Motor neuron (in vitro differentiated cells): Measurements from ENCODE around the gene STK35. TPM values are rescaled to one million over a fixed set of nuclear protein-coding genes. Genes with fewer than 3 reads are reported as not detected.
"Not testable (repeated sequence)": the region's sequence is repeated elsewhere in the genome, so short reads cannot be mapped to it uniquely, and the experiment has no call there.

Experiments used
- ATAC-seq, 8 experiments: fragments of 200-7000 bp; cut with Tn5 transposase; replicated peaks in 6 of 8; 2 replicates each; pipeline ENCODE4 v1.8.0; 2021; ENCODE audit warnings: mild to moderate bottlenecking in 8 of 8, moderate library complexity in 8 of 8
- H3K27ac ChIP-seq, 2 donors: fragments of 250-450 bp; sonication (Bioruptor Pico); 2 replicates each; pipeline ENCODE4 v1.9.0; 2021; ENCODE audit warnings: antibody characterized with exemption in 2 of 2, mild to moderate bottlenecking in 2 of 2, moderate library complexity in 1 of 2
- H3K4me1 ChIP-seq, 2 donors: fragments of 250-450 bp; sonication (Bioruptor Pico); replicated peaks in 1 of 2; 2 replicates each; pipeline ENCODE4 v1.6.1; 2021; ENCODE audit warnings: antibody characterized with exemption in 2 of 2, mild to moderate bottlenecking in 2 of 2, moderate library complexity in 1 of 2
- H3K4me3 ChIP-seq, 5 donors: fragments of 250-450 bp; sonication (Bioruptor Pico); 2 replicates each; pipeline ENCODE4 v1.9.0; 2021; ENCODE audit warnings: antibody characterized with exemption in 5 of 5, mild to moderate bottlenecking in 5 of 5, moderate library complexity in 4 of 5
- WGBS, 10 experiments: fragments of 450-650 bp; shearing (Covaris generic); methylation state at CpG; one replicate each; pipeline ENCODE4 v1.0.0; 2022; 5-methylcytosine and 5-hydroxymethylcytosine counted together
- in situ Hi-C, 9 experiments: fragments of 400-800 bp; cut with MboI; loops; one replicate each; pipeline ENCODE4 v1.15.0; 2021; ENCODE audit warnings: low sequenced_read_pairs in 9 of 9, low pct_unique_long_range_greater_than_20kb in 2 of 9; ENCODE audit not compliant: unreplicated experiment in 9 of 9
- total RNA-seq, 8 experiments: library from RNA; unstranded; fragments of 300-600 nt; gene quantifications; 2 replicates each; pipeline versions ENCODE4 v1.2.3 to v1.2.4, GENCODE V29; 2022

Gene STK35
- total RNA-seq, 8 experiments from 2014 or later = 7.1 to 14.4 (median 11.1) TPM

GRCh38 chr20:2170404-2170803 lies 68.8 kb downstream of the STK35 start:
- in situ Hi-C loops = loop anchor here in 5 of 9 experiments (25.0 kb wide), 3 partner anchors 183 to 408 kb away; partner anchors contain the start of gene PDYN (in 3 of the 5)
- peak in 3 of 8 experiments; percentile 26 to 83 (median 65) for ATAC-seq
- Histone ChIP-seq H3K27ac (no peak overlapping the region), H3K4me3 (no peak overlapping the region), H3K4me1 (no peaks in the 10 kb centered on the region)
- whole genome bisulfite sequencing, 10 experiments = 83 to 88% methylated on average over 1 to 3 of the region's 3 CpGs; no CpG with 5 or more reads in 8 of the 10 experiments

DNA sequence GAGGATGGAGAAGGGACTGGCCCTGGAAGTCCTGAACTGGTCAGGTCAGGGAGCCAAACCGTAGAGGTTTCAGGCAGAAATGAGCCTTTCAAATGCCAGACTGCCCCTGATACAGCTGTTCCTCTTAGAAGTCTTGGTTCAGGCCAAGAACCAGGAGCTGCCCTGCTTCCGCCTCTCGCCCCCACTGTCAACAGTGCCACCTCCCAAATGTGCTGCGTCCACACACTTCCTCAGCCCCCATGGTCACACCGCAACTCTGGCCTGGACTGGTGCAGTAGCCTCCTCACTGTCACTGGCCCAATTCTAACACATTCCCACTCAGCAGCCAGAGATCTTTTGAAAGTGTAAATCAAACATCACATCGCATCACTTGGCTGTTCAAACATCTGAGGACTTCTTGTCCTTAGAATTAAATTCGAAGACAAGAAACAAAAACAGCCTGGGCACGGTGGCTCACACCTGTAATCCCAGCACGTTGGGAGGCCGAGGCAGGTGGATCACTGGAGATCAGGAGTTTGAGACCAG lies 69.7 kb downstream of the STK35 start:
- 58 to 86% (median 77%) methylated on average over 2 to 8 of the region's 10 CpGs; no CpG with 5 or more reads in 3 of the 10 experiments for WGBS, 10 experiments
- Histone ChIP-seq H3K27ac (no peak overlapping the region), H3K4me3 (no peak overlapping the region), H3K4me1 (no peaks in the 10 kb centered on the region)
- in situ Hi-C loops = loop anchor here in 5 of 9 experiments (25.0 kb wide), 3 partner anchors 184 to 409 kb away; partner anchors contain the start of gene PDYN (in 3 of the 5)
- no peak for ATAC-seq

DNA sequence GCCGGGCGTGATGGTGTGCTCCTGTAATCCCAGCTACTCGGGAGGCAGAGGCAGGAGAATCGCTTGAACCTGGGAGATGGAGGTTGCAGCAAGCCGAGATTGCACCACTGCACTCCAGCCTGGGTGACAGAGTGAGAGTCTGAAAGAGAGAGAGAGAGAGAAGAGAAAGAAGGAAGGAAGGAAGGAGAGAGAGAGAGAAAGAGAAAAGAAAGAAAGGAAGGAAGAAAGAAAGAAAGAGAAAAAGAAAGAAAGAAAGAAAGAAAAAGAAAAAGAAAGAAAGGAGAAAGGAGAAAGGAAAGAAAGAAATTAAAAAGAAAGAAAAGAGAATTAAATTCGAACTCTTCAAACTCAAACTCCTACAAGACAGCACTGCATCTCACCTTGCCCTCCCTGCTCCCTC lies 70.2 kb downstream of the STK35 start:
- not testable (repeated sequence) for H3K4me3 ChIP-seq, H3K4me1 ChIP-seq, H3K27ac ChIP-seq, ATAC-seq
- in situ Hi-C loops = loop anchor here in 5 of 9 experiments (25.0 kb wide), 3 partner anchors 185 to 410 kb away; partner anchors contain the start of gene PDYN (in 3 of the 5)
- WGBS, 10 experiments = 58 to 93% (median 79%) methylated on average over 3 to 6 of the region's 6 CpGs; no CpG with 5 or more reads in 1 of the 10 experiments

- no peak overlapping the region for H3K4me3 ChIP-seq
- in situ Hi-C loops = loop anchor here in 5 of 9 experiments (25.0 kb wide), 3 partner anchors 185 to 410 kb away; partner anchors contain the start of gene PDYN (in 3 of the 5)
- ATAC-seq = peak; percentile 75 to 94 (median 86)
- no peaks in the 10 kb centered on the region for H3K4me1 ChIP-seq
- 0 to 54% (median 10%) methylated on average over 1 to 10 of the region's 17 CpGs; no CpG with 5 or more reads in 1 of the 10 experiments for WGBS, 10 experiments
- H3K27ac ChIP-seq = no peak overlapping the region
Measured at GRCh38 chr20:2172305-2173175, 70.9 kb downstream of the STK35 start.

DNA sequence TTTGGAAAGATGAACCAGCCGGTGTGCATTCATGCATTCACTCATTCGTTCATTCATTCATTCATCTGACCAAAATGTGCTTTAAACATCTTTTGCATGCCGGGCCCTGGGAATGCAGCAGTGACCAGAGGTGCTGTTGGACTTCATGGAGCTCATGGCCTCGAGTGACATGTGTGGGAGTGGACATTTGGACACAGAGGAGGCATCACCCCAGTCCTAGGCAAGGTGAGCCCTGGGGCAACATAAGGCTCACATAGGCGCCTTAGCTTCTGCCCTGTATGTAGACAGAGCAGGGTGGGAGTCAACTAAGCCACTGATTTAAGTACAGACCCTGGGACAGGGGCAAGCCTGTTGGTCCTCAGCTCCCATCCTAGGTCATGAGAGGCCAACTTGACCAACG lies 71.6 kb downstream of the STK35 start:
- no peak for ATAC-seq
- H3K27ac ChIP-seq = no peak overlapping the region
- in situ Hi-C loops = loop anchor here in 5 of 9 experiments (25.0 kb wide), 3 partner anchors 186 to 411 kb away; partner anchors contain the start of gene PDYN (in 3 of the 5)
- H3K4me3 ChIP-seq = no peak overlapping the region
- WGBS, 10 experiments = 0 to 67% (median 29%) methylated on average over 1 to 3 of the region's 6 CpGs; no CpG with 5 or more reads in 4 of the 10 experiments
- no peaks in the 10 kb centered on the region for H3K4me1 ChIP-seq

GRCh38 chr20:2174067-2174466 lies 72.4 kb downstream of the STK35 start:
- 20 to 80% (median 72%) methylated on average over 1 to 2 of the region's 3 CpGs; no CpG with 5 or more reads in 7 of the 10 experiments for WGBS, 10 experiments
- Histone ChIP-seq H3K27ac (no peak overlapping the region), H3K4me1 (no peaks in the 10 kb centered on the region), H3K4me3 (no peak overlapping the region)
- no peak for ATAC-seq
- in situ Hi-C loops = loop anchor here in 5 of 9 experiments (25.0 kb wide), 3 partner anchors 187 to 412 kb away; partner anchors contain the start of gene PDYN (in 3 of the 5)

DNA sequence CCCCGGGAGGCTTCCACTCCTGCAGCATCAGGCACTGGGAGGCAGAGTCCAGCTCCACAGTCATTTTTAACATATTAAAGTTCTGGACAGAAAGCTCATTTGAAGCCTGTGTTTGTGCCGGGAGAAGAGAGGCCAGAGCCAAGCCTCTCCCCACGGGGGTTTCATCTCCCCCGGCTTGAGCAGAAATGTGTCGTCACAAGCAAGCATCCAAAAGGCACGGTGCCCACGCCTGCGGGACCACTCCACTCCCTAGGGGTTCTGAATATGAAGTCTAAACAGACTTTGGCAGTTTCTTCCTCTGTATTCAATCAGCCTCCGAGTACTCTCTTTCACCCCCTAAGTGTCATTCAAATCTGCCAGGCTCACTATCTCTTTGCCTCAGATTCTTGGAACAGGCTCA lies 75.3 kb downstream of the STK35 start:
- in situ Hi-C loops = no loop called here
- Histone ChIP-seq H3K27ac (no peak overlapping the region), H3K4me3 (no peak overlapping the region), H3K4me1 (no peaks in the 10 kb centered on the region)
- 0 to 75% (median 58%) methylated on average over 1 to 7 of the region's 9 CpGs; no CpG with 5 or more reads in 5 of the 10 experiments for WGBS, 10 experiments
- no peak for ATAC-seq

DNA sequence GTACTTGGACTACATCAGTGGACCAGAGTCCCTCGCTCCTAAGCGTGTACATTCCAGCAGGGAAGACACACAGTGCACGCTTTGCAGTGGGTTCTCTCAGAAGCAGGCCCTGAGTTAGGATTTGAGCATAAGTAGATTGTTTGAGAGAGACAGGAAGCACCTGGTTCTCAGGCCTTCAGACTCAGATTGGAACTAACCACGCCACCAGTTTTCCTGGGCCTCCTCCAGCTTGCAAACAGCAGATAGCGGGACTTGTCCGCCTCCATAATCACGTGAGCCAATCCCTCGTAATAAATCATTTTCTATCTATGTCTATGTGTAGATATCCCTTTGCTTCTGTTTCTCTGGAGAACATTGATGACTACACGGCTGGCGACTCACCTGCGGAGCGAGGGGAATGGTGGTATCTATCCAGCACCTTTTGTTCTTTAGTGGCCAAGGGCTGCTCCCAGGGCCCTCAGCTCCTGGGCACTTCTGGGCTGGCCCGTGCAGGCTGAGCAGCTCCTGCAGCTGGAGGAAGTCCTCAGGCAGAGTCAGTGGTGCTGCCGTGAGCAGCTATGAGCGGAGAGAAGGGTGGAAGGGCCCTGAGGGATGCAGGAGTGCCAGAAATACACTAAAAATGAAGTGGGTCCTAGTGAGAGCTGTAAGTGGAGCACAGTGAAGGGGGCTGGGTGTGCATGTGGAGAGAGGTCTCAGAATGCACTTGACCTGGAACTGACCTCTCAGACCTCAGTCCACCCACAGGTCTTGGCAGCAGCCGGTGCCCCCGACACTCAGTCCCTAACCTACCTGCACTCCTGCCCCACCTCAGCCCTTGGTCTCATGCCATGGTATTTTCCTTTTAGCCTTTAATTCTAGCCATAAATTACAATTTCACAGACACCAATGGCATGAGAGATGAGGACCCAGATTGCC lies 76.9 kb downstream of the STK35 start:
- in situ Hi-C loops = no loop called here
- 63 to 91% (median 84%) methylated on average over 1 to 14 of the region's 17 CpGs; no CpG with 5 or more reads in 3 of the 10 experiments for WGBS, 10 experiments

DNA sequence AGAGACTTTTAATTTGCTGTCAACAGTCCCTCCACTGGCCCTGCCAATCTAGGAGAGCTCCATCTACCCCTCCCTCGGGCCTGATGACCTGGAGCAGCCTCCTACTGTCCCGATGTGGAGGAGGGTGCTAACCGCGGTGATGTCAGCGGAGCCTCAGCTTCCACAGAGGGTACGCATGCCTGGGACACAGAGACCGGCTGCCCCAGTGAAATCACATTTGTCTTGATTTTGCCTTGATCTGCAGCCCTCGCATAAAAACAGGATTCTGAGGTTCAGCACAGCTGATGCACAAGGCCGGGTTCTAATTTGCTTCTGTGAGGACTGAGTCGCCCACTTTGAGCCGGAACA lies 77.6 kb downstream of the STK35 start:
- in situ Hi-C loops = no loop called here
- no peak overlapping the region for H3K4me3 ChIP-seq
- H3K4me1 ChIP-seq = no peaks in the 10 kb centered on the region
- 0 to 100% (median 78%) methylated on average over 1 to 8 of the region's 11 CpGs; no CpG with 5 or more reads in 5 of the 10 experiments for WGBS, 10 experiments
- peak in 5 of 8 experiments; percentile 46 to 84 (median 64) for ATAC-seq
- no peak overlapping the region for H3K27ac ChIP-seq

More for the DNA sequence above, 76.9 kb downstream of the STK35 start:
- Histone ChIP-seq H3K4me1 (no peaks in the 10 kb centered on the region), H3K4me3 (no peak overlapping the region), H3K27ac (no peak overlapping the region)
- peak in 1 of 8 experiments; percentile 44 for ATAC-seq

DNA sequence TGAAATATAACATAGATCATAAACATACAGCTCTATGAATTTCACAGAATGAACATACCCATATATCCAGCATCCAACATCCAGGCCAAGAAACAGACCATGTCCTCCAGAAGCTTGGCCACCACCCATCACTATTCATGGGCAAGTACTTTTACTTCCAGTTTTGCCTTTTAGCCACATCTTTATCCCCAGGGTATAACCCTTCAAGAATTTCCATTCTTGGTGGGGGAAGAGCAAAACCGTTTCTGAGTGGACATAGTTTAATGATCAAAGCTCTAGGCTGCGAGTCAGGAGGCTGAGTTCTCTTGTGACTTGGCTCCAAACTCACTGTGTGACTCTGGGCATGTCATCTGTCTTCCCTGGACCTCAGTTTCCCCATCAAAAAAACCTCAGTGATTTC lies 78.3 kb downstream of the STK35 start:
- WGBS, 10 experiments = 0 to 60% (median 25%) methylated on average over 1 to 2 of the region's 2 CpGs; no CpG with 5 or more reads in 4 of the 10 experiments
- ATAC-seq = peak in 2 of 8 experiments; percentile 59 to 64
- no peaks in the 10 kb centered on the region for H3K4me1 ChIP-seq
- in situ Hi-C loops = no loop called here
- H3K4me3 ChIP-seq = no peak overlapping the region
- no peak overlapping the region for H3K27ac ChIP-seq

DNA sequence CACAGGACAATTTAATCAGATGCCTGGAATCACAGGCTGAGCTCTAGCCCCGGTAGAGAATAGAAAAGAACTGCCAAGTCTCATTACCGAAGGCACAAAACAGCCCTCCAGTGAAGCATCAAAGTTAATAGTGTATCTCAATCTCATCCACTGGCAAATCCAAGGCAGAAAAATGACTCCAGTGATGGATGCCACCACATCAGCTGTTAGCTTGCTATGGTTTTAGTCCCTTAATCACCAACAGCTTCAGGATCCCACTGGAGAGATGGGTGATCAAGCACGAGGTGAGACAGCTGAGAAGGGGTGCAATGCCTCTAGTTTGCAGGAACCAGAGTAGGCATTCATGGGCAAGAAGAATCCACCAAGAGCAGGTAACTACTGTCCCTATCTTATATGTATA lies 81.8 kb downstream of the STK35 start:
- Histone ChIP-seq H3K27ac (no peak overlapping the region), H3K4me1 (no peaks in the 10 kb centered on the region), H3K4me3 (no peak overlapping the region)
- in situ Hi-C loops = no loop called here
- 0 to 78% (median 65%) methylated on average over 1 to 3 of the region's 3 CpGs; no CpG with 5 or more reads in 4 of the 10 experiments for WGBS, 10 experiments
- no peak for ATAC-seq

DNA sequence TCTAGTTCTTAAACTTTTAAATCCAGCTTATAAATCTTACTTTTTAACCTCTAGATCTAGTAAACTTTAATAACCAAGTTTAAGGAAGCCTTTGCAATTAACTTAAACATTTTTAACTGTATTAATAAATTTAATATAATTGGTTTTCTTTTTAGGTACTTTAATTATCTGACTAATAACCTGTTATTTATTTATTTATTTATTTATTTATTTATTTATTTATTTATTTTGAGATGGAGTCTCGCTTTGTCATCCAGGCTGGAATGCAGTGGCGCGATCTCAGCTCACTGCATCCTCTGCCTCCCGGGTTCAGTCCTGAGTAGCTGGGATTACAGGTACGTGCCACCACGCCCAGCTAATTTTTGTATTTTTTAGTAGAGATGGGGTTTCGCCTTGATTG lies 83.3 kb downstream of the STK35 start:
- H3K4me3 ChIP-seq, H3K27ac ChIP-seq, H3K4me1 ChIP-seq, in situ Hi-C loops, ATAC-seq: not testable (repeated sequence)
- 61 to 100% (median 94%) methylated on average over 2 to 7 of the region's 7 CpGs for WGBS, 10 experiments
